H1 (cell line): ENCODE results near the gene ESR1. TPM values are rescaled to one million over a fixed set of nuclear protein-coding genes. Genes with fewer than 3 reads are reported as not detected.

Experiments
- CTCF ChIA-PET: fragments of 300-600 bp; sonication (Branson Sonifier 250); formaldehyde crosslinking; loops from one replicate; lab custom pipeline; 2021; ENCODE audit not compliant: partially characterized antibody; lab: Charles Lee
- POLR2A ChIA-PET: fragments of 300-600 bp; sonication (Branson Sonifier 250); formaldehyde crosslinking; loops from one replicate; lab custom pipeline; 2021; ENCODE audit warnings: inconsistent platforms; ENCODE audit not compliant: partially characterized antibody; lab: Charles Lee
- DNase-seq, 2 experiments: peaks; one replicate each; pipeline versions ENCODE4 v3.0.0 to v3.0.0-alpha.2; 2010 to 2022; ENCODE audit warnings: low spot score in 2 of 2, low read depth in 1 of 2, mixed read lengths in 1 of 2
- FAIRE-seq: peaks from 2 replicates; lab custom pipeline; 2011; peaks lifted over from hg19 to GRCh38; lab: Jason Lieb, UNC
- H2AFZ ChIP-seq: 2 replicates; pipeline ENCODE4 v1.8.1; 2012; ENCODE audit warnings: low read length, inconsistent platforms
- H2AK5ac ChIP-seq: 2 replicates; pipeline ENCODE4 v1.6.1; 2013; ENCODE audit warnings: low read depth, low read length
- H2BK120ac ChIP-seq: replicated peaks from 2 replicates; pipeline ENCODE3; 2013; ENCODE audit warnings: low read depth, low read length, inconsistent platforms
- H2BK12ac ChIP-seq: 2 replicates; pipeline ENCODE4 v1.6.1; 2013; ENCODE audit warnings: low read depth, low read length
- H2BK15ac ChIP-seq: 2 replicates; pipeline ENCODE4 v1.6.1; 2013; ENCODE audit warnings: low read length
- H2BK20ac ChIP-seq: 2 replicates; pipeline ENCODE4 v1.6.1; 2013; ENCODE audit warnings: low read length
- H2BK5ac ChIP-seq: 2 replicates; pipeline ENCODE4 v1.6.1; 2013; ENCODE audit warnings: low read depth, low read length
- H3K14ac ChIP-seq: 2 replicates; pipeline ENCODE4 v1.6.1; 2013; ENCODE audit warnings: inconsistent platforms; ENCODE audit not compliant: insufficient read length
- H3K18ac ChIP-seq: 2 replicates; pipeline ENCODE4 v1.6.1; 2013; ENCODE audit warnings: low read length; ENCODE audit errors: extremely low read depth
- H3K23ac ChIP-seq: 2 replicates; pipeline ENCODE4 v1.6.1; 2013; ENCODE audit warnings: inconsistent platforms; ENCODE audit not compliant: insufficient read length
- H3K23me2 ChIP-seq: 2 replicates; pipeline ENCODE4 v1.6.1; 2013; ENCODE audit warnings: low read depth, low read length
- H3K27ac ChIP-seq: 2 replicates; pipeline ENCODE4 v1.6.1; 2011; ENCODE audit warnings: low read depth, low read length, inconsistent platforms
- H3K27me3 ChIP-seq, 4 experiments: replicated peaks in 1 of 4; 1 replicate in 1 of 4; 2 replicates in 3 of 4; pipeline versions ENCODE4 v1.6.1 to v1.8.1; 2011 to 2013; ENCODE audit warnings: low read length in 3 of 4, mild to moderate bottlenecking in 3 of 4, inconsistent platforms in 2 of 4, mixed read lengths in 2 of 4, moderate library complexity in 1 of 4; ENCODE audit not compliant: control insufficient read depth in 3 of 4, insufficient read depth in 3 of 4; ENCODE audit errors: extremely low read depth in 1 of 4
- H3K36me3 ChIP-seq, 4 experiments: 2 replicates each; pipeline versions ENCODE4 v1.6.1 to v1.8.1; 2011 to 2013; ENCODE audit warnings: mild to moderate bottlenecking in 4 of 4, low read length in 3 of 4, moderate library complexity in 2 of 4, control low read depth in 1 of 4, inconsistent platforms in 1 of 4; ENCODE audit not compliant: insufficient read depth in 4 of 4, control insufficient read depth in 2 of 4
- H3K4ac ChIP-seq: replicated peaks from 2 replicates; pipeline ENCODE3; 2013; ENCODE audit warnings: low read length, low read depth, mixed read lengths, inconsistent platforms; ENCODE audit not compliant: insufficient read length
- H3K4me1 ChIP-seq, 4 experiments: replicated peaks in 1 of 4; 1 replicate in 1 of 4; 2 replicates in 3 of 4; pipeline versions ENCODE4 v1.6.1 to v1.8.1; 2011 to 2013; ENCODE audit warnings: low read length in 3 of 4, inconsistent platforms in 2 of 4, mixed read lengths in 1 of 4; ENCODE audit not compliant: insufficient read depth in 4 of 4, control insufficient read depth in 3 of 4
- H3K4me2 ChIP-seq, 2 experiments: 2 replicates each; pipeline versions ENCODE4 v1.6.1 to v1.8.1; 2011 to 2013; ENCODE audit warnings: low read depth in 2 of 2, low read length in 2 of 2, control low read depth in 1 of 2, inconsistent platforms in 1 of 2, mild to moderate bottlenecking in 1 of 2; ENCODE audit not compliant: insufficient read depth in 1 of 2
- H3K4me3 ChIP-seq, 4 experiments: fragments of 200-600, 300-600 bp in 1 of 4; sonication (generic), shearing (Covaris generic), sonication (Bioruptor Twin) in 1 of 4; 2 replicates each; pipeline versions ENCODE4 v1.5.1 to v1.8.1; 2011 to 2016; ENCODE audit warnings: low read length in 4 of 4, low read depth in 3 of 4, control low read depth in 2 of 4, inconsistent platforms in 2 of 4, mild to moderate bottlenecking in 2 of 4, mixed read lengths in 1 of 4, moderate library complexity in 1 of 4; ENCODE audit not compliant: insufficient read depth in 2 of 4; ENCODE audit errors: extremely low read depth in 1 of 4
- H3K56ac ChIP-seq: replicated peaks from 2 replicates; pipeline ENCODE3; 2013; ENCODE audit warnings: low read depth, mild to moderate bottlenecking, mixed read lengths, low read length, inconsistent platforms; ENCODE audit not compliant: insufficient read length
- H3K79me1 ChIP-seq: 2 replicates; pipeline ENCODE4 v1.6.1; 2013; ENCODE audit warnings: low read depth, low read length, control low read depth
- H3K79me2 ChIP-seq, 2 experiments: 2 replicates each; pipeline versions ENCODE4 v1.6.1 to v1.8.1; 2012 to 2013; ENCODE audit warnings: low read length in 2 of 2, mild to moderate bottlenecking in 2 of 2, inconsistent platforms in 1 of 2; ENCODE audit not compliant: insufficient read depth in 2 of 2, control insufficient read depth in 1 of 2
- H3K9ac ChIP-seq, 4 experiments: replicated peaks in 1 of 4; 1 replicate in 1 of 4; 2 replicates in 3 of 4; pipeline versions ENCODE4 v1.6.1 to v1.8.1; 2011 to 2013; ENCODE audit warnings: low read depth in 3 of 4, low read length in 3 of 4, control low read depth in 2 of 4, mild to moderate bottlenecking in 2 of 4, moderate library complexity in 2 of 4, inconsistent platforms in 1 of 4; ENCODE audit errors: extremely low read depth in 1 of 4
- H3K9me3 ChIP-seq, 2 experiments: 2 replicates each; pipeline versions ENCODE4 v1.6.1 to v1.8.1; 2012 to 2013; ENCODE audit warnings: mild to moderate bottlenecking in 2 of 2, moderate library complexity in 2 of 2, control low read depth in 1 of 2, inconsistent platforms in 1 of 2, low read depth in 1 of 2, low read length in 1 of 2, mixed read lengths in 1 of 2; ENCODE audit not compliant: insufficient read depth in 2 of 2
- H4K20me1 ChIP-seq, 2 experiments: replicated peaks in 1 of 2; 2 replicates each; pipeline versions ENCODE3 to v1.8.1; 2011 to 2013; ENCODE audit warnings: inconsistent platforms in 2 of 2, low read length in 2 of 2, mild to moderate bottlenecking in 1 of 2; ENCODE audit not compliant: insufficient read depth in 2 of 2, control insufficient read depth in 1 of 2
- H4K5ac ChIP-seq: 2 replicates; pipeline ENCODE4 v1.6.1; 2013; ENCODE audit warnings: low read length, low read depth, mixed read lengths, inconsistent platforms; ENCODE audit not compliant: insufficient read length
- H4K8ac ChIP-seq: 2 replicates; pipeline ENCODE4 v1.8.0; 2013; ENCODE audit warnings: mild to moderate bottlenecking, moderate library complexity, low read length, inconsistent platforms; ENCODE audit not compliant: insufficient read depth; ENCODE audit errors: extremely low read depth
- H4K91ac ChIP-seq: replicated peaks from 2 replicates; pipeline ENCODE3; 2013; ENCODE audit warnings: low read length, mixed read lengths, inconsistent platforms; ENCODE audit not compliant: insufficient read length
- EGR1 ChIP-seq: IDR thresholded peaks from 2 replicates; pipeline ENCODE4 v1.6.1; 2011; ENCODE audit warnings: low read depth, low read length, borderline replicate concordance
- HDAC6 ChIP-seq: IDR thresholded peaks from one replicate; pipeline ENCODE4 v1.7.1; 2012; ENCODE audit warnings: low read depth, mild to moderate bottlenecking, inconsistent platforms, low read length, moderate library complexity
- KDM1A ChIP-seq: fragments of 200-600, 300-600 bp; sonication (generic); IDR thresholded peaks from 2 replicates; pipeline ENCODE4 v1.7.1; 2016; ENCODE audit warnings: mild to moderate bottlenecking, low read length, borderline replicate concordance
- PHF8 ChIP-seq: fragments of 200-600 bp; sonication (generic); conservative IDR thresholded peaks from 2 replicates; pipeline ENCODE4 v1.7.1; 2012; ENCODE audit warnings: low read depth, mild to moderate bottlenecking, inconsistent platforms, low read length, moderate library complexity
- POLR2AphosphoS5 ChIP-seq: IDR thresholded peaks from 2 replicates; pipeline ENCODE4 v1.6.1; 2011; ENCODE audit warnings: low read depth, low read length
- RBBP5 ChIP-seq: IDR thresholded peaks from 2 replicates; pipeline ENCODE4 v1.7.1; 2012; ENCODE audit warnings: low read depth, mild to moderate bottlenecking, inconsistent platforms, low read length, moderate library complexity, borderline replicate concordance
- RXRA ChIP-seq: IDR thresholded peaks from 2 replicates; pipeline ENCODE4 v1.6.1; 2011; ENCODE audit warnings: low read depth, mild to moderate bottlenecking, low read length, moderate library complexity; ENCODE audit not compliant: insufficient read depth
- SIN3A ChIP-seq, 2 experiments: IDR thresholded peaks in 1 of 2; conservative IDR thresholded peaks in 1 of 2; 2 replicates each; pipeline ENCODE4 v1.6.1; 2011 to 2012; ENCODE audit warnings: low read length in 2 of 2, improper control_type of control experiment in 1 of 2, low read depth in 1 of 2, mild to moderate bottlenecking in 1 of 2
- SP1 ChIP-seq: IDR thresholded peaks from 2 replicates; pipeline ENCODE4 v1.6.1; 2011; ENCODE audit warnings: low read depth, low read length
- SRF ChIP-seq: IDR thresholded peaks from 2 replicates; pipeline ENCODE4 v1.6.1; 2011; ENCODE audit warnings: mild to moderate bottlenecking, low read depth, low read length, moderate library complexity
- TEAD4 ChIP-seq: IDR thresholded peaks from 2 replicates; pipeline ENCODE4 v1.6.1; 2012; ENCODE audit warnings: low read depth, low read length, inconsistent platforms, mixed read lengths
- WGBS, 2 experiments: shearing (Covaris generic) in 1 of 2; methylation state at CpG; one replicate each; pipeline versions ENCODE4 v1.1.6 to v1.1.7; 2013 to 2015; ENCODE audit warnings: low lambda C conversion rate in 2 of 2, mixed read lengths in 2 of 2, inconsistent platforms in 1 of 2, low coverage in 1 of 2, missing lambda C conversion rate in 1 of 2; ENCODE audit not compliant: insufficient replicate concordance in 2 of 2, insufficient coverage in 1 of 2, insufficient read length in 1 of 2; ENCODE audit errors: extremely low coverage in 1 of 2, missing lambda C conversion rate in 1 of 2; 5-methylcytosine and 5-hydroxymethylcytosine counted together
- polyA plus RNA-seq, 7 experiments: library from polyadenylated mRNA; depleted of rRNA in 3 of 7; stranded (reverse) in 5 of 7; unstranded in 2 of 7; fragments of >200 nt in 5 of 7; fragments of 200-250 nt in 2 of 7; gene quantifications; 1 replicate in 5 of 7; 2 replicates in 1 of 7; 4 replicates in 1 of 7; pipeline versions ENCODE4 v1.2.1 to v1.2.3, GENCODE V29; 2011 to 2013; ENCODE audit warnings: missing spikeins in 2 of 7, mixed read lengths in 2 of 7
- total RNA-seq: library from RNA; stranded (reverse); fragmentation: NEBNext Ultra II Directional; extraction: Animal tissue kit (Norgen Biotek cat#: 25700); gene quantifications from 2 replicates; pipeline ENCODE4 v1.2.1, GENCODE V29; 2021
- TF ChIP-seq, protein P1 (sequence below): IDR thresholded peaks from 2 replicates; pipeline ENCODE4 v1.6.1; 2012; ENCODE audit warnings: low read length, inconsistent platforms
- TF ChIP-seq, protein P2 (sequence below): IDR thresholded peaks from 2 replicates; pipeline ENCODE4 v1.6.1; 2012; ENCODE audit warnings: inconsistent platforms

Gene ESR1
- total and polyA plus RNA-seq, 2 of the 8 experiments (the other 6 are each of a cell fraction or from before 2014, with no cell fraction given), result 0.03 to 0.17 TPM

DNA sequence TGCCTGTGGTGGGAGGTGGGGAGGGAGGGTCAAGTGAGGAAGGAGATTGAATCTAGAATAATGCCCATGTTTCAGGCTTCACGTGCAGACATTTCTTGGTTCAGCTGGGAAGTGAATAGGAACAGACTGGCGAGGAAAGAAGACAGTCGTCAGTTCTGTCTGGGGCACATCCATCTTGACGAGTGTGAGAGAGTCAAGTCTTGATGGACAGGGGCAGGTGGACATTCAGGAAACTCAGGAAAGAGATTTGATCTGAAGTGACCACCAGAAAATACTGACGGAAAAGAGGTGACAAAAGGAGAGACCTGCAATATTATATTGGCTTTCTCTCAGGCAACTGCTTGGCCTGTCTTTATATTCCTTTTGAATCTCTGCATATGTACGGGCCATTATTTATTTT lies 68.6 kb downstream of the ESR1 start:
- Histone ChIP-seq H3K56ac (no peak overlapping the region), H2BK12ac (no peak overlapping the region), H3K4me1 (no peaks in the 10 kb centered on the region), H2BK20ac (no peak overlapping the region), H3K23ac (no peak overlapping the region), H3K79me2 (no peaks in the 10 kb centered on the region), H4K5ac (no peak overlapping the region), H4K91ac (no peak overlapping the region), H4K8ac (no peak overlapping the region), H4K20me1 (no peaks in the 10 kb centered on the region), H3K18ac (no peak overlapping the region), H3K27me3 (no peaks in the 10 kb centered on the region), H3K79me1 (no peaks in the 10 kb centered on the region), H3K4me2 (no peak overlapping the region), H2BK15ac (no peak overlapping the region), H2BK120ac (no peak overlapping the region), H2AFZ (peak overlapping the region; percentile 54; the same call in 1 of the 2 replicates), H3K4ac (no peak overlapping the region), H3K27ac (no peak overlapping the region), H2AK5ac (no peak overlapping the region), H3K4me3 (no peak overlapping the region), H3K36me3 (no peaks in the 10 kb centered on the region), H3K23me2 (no peaks in the 10 kb centered on the region), H3K14ac (no peak overlapping the region), H2BK5ac (no peak overlapping the region), H3K9me3 (no peaks in the 10 kb centered on the region), H3K9ac (no peak overlapping the region)
- ChIA-PET CTCF (no interaction called here), POLR2A (no interaction called here)
- DNase-seq (no peak), FAIRE-seq (no peak)
- WGBS, 2 experiments, result 94% methylated on average over 6 of the region's 6 CpGs; no CpG with 5 or more reads in 1 of the 2 experiments
- TF ChIP-seq HDAC6 (no peak), RBBP5 (no peak), SRF (no peak), PHF8 (no peak), SP1 (no peak), SIN3A (conservative IDR thresholded peaks at IDR 0.05 in 1 of 2, IDR thresholded peaks at IDR 0.05 in 1 of 2; ENCODE audit: low read depth in 1 of 2, low read length in 2 of 2) (no peak), POLR2AphosphoS5 (no peak), EGR1 (no peak), RXRA (no peak), KDM1A (no peak), TEAD4 (no peak)
- TF ChIP-seq, protein P1, sequence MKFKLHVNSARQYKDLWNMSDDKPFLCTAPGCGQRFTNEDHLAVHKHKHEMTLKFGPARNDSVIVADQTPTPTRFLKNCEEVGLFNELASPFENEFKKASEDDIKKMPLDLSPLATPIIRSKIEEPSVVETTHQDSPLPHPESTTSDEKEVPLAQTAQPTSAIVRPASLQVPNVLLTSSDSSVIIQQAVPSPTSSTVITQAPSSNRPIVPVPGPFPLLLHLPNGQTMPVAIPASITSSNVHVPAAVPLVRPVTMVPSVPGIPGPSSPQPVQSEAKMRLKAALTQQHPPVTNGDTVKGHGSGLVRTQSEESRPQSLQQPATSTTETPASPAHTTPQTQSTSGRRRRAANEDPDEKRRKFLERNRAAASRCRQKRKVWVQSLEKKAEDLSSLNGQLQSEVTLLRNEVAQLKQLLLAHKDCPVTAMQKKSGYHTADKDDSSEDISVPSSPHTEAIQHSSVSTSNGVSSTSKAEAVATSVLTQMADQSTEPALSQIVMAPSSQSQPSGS, result no peak
- TF ChIP-seq, protein P2, sequence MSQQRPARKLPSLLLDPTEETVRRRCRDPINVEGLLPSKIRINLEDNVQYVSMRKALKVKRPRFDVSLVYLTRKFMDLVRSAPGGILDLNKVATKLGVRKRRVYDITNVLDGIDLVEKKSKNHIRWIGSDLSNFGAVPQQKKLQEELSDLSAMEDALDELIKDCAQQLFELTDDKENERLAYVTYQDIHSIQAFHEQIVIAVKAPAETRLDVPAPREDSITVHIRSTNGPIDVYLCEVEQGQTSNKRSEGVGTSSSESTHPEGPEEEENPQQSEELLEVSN, result no peak
